ENCODE results near the gene ADAMTSL4. TPM values are rescaled to one million over a fixed set of nuclear protein-coding genes. Genes with fewer than 3 reads are reported as not detected.

ADAMTSL4 gene
- total RNA-seq, 2 experiments from 2014 or later, result 0.16 to 0.22 TPM

- Mint-ChIP-seq H3K9me3 (no peaks in the 10 kb centered on the region), H3K4me3 (peak overlapping the region; percentile 51), H3K27me3 (peaks cover 7% of the 10 kb centered on the region), H3K36me3 (ENCODE audit: low read depth) (peaks cover 9% of the 10 kb centered on the region), H3K27ac (no peak overlapping the region), H3K4me1 (ENCODE audit: low read depth) (peaks cover 18% of the 10 kb centered on the region)
- Histone ChIP-seq H3K27me3 (ENCODE audit: control insufficient read depth in 1 of 2, insufficient read depth in 2 of 2, low read length in 2 of 2) (no peaks in the 10 kb centered on the region), H3K36me3 (ENCODE audit: insufficient read depth, low read length) (peaks cover 14% of the 10 kb centered on the region), H3K4me1 (ENCODE audit: insufficient read depth, low read length) (peaks cover 50% of the 10 kb centered on the region), H3K4me3 (ENCODE audit: low read length) (no peak overlapping the region), H3K27ac (ENCODE audit: low read depth in 1 of 2, low read length in 2 of 2) (no peak overlapping the region), H3K9me3 (ENCODE audit: control insufficient read depth in 1 of 2, insufficient read depth in 1 of 2, low read length in 2 of 2) (no peaks in the 10 kb centered on the region)
- POLR2A ChIA-PET, result no interaction called here
- intact Hi-C loops (cut with DNase I, micrococcal nuclease), result no loop called here
- ATAC-seq (ENCODE audit: poor library complexity) (no peak), DNase-seq (peak in 1 of 14 experiments; percentile 45)
- TF ChIP-seq, protein P1, sequence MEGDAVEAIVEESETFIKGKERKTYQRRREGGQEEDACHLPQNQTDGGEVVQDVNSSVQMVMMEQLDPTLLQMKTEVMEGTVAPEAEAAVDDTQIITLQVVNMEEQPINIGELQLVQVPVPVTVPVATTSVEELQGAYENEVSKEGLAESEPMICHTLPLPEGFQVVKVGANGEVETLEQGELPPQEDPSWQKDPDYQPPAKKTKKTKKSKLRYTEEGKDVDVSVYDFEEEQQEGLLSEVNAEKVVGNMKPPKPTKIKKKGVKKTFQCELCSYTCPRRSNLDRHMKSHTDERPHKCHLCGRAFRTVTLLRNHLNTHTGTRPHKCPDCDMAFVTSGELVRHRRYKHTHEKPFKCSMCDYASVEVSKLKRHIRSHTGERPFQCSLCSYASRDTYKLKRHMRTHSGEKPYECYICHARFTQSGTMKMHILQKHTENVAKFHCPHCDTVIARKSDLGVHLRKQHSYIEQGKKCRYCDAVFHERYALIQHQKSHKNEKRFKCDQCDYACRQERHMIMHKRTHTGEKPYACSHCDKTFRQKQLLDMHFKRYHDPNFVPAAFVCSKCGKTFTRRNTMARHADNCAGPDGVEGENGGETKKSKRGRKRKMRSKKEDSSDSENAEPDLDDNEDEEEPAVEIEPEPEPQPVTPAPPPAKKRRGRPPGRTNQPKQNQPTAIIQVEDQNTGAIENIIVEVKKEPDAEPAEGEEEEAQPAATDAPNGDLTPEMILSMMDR (IDR thresholded peaks at IDR 0.05), result no peak
- CTCF ChIA-PET, result no interaction called here
These were observed 6.2 kb downstream of the ADAMTSL4 start for GRCh38 chr1:150555198-150555970.

DNA sequence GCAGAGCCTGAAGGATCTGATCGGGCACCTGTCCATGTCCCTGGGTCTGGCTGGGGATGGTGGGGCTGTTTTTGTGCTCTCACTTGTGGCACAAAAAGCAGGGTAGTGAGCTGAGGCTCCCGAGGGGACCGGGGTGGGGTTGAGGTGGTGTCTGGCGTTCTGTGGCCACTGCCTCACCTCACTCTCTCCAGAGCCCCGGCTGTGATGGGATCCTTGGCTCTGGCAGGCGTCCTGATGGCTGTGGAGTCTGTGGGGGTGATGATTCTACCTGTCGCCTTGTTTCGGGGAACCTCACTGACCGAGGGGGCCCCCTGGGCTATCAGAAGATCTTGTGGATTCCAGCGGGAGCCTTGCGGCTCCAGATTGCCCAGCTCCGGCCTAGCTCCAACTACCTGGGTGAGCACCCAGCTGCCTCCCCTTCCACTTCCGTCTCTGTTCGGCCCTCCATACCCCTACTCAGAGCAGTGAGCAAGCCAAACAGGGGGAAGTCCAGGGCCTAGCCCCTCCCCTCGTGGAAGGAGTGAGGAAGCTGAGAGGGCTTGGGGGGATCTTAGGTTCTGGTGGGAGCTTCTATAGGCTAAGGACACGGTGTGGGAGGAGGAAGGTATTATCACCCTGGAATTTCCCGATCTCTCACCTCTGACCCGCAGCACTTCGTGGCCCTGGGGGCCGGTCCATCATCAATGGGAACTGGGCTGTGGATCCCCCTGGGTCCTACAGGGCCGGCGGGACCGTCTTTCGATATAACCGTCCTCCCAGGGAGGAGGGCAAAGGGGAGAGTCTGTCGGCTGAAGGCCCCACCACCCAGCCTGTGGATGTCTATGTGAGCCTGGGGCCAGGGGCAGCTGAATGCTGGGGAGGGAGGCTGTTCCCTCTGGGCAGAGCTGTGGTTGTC, 7.0 kb downstream of the ADAMTSL4 start:
- H3K4me1 Mint-ChIP-seq (ENCODE audit: low read depth), result peaks cover 18% of the 10 kb centered on the region
- CTCF ChIA-PET, result interaction anchor here (0.5 kb wide), 1 partner anchor 537 kb away, joined by 3 read pairs; no protein-coding TSS in a partner anchor
- H3K9me3 Mint-ChIP-seq, result no peaks in the 10 kb centered on the region
- no peaks in the 10 kb centered on the region for H3K27me3 ChIP-seq (ENCODE audit: control insufficient read depth in 1 of 2, insufficient read depth in 2 of 2, low read length in 2 of 2)
- peaks cover 2% of the 10 kb centered on the region for H3K27me3 Mint-ChIP-seq
- no peak for ATAC-seq (ENCODE audit: poor library complexity)
- no peak overlapping the region for H3K4me3 ChIP-seq (ENCODE audit: low read length)
- peak in 1 of 14 experiments; percentile 36 for DNase-seq
- peaks cover 14% of the 10 kb centered on the region for H3K36me3 ChIP-seq (ENCODE audit: insufficient read depth, low read length)
- H3K4me3 Mint-ChIP-seq, result no peak overlapping the region
- peaks cover 17% of the 10 kb centered on the region for H3K36me3 Mint-ChIP-seq (ENCODE audit: low read depth)
- H3K9me3 ChIP-seq (ENCODE audit: control insufficient read depth in 1 of 2, insufficient read depth in 1 of 2, low read length in 2 of 2), result no peaks in the 10 kb centered on the region
- H3K27ac Mint-ChIP-seq, result no peak overlapping the region
- H3K27ac ChIP-seq (ENCODE audit: low read depth in 1 of 2, low read length in 2 of 2), result no peak overlapping the region
- POLR2A ChIA-PET, result interaction anchor here (0.9 kb wide), 1 partner anchor 141 kb away, joined by 3 read pairs; the partner anchor contains the start of gene GOLPH3L
- TF ChIP-seq, protein P1 (IDR thresholded peaks at IDR 0.05), result no peak
- peaks cover 50% of the 10 kb centered on the region for H3K4me1 ChIP-seq (ENCODE audit: insufficient read depth, low read length)
- intact Hi-C loops (cut with DNase I, micrococcal nuclease), result no loop called here

DNA sequence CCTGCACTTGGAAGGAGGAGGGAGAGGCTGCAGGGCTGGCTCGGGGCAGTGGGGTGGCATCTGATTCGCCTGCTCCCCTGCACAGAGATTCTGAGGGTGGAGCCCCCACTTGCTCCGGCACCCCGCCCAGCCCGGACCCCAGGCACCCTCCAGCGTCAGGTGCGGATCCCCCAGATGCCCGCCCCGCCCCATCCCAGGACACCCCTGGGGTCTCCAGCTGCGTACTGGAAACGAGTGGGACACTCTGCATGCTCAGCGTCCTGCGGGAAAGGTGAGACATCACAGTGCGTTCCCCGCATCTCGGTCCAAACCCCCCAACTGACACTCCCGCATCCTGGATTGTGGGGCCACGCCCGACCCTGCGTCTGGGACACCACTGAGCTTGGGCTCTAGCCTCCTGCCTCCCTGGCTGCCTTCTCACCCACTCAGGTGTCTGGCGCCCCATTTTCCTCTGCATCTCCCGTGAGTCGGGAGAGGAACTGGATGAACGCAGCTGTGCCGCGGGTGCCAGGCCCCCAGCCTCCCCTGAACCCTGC, 7.9 kb downstream of the ADAMTSL4 start:
- Mint-ChIP-seq H3K9me3 (no peaks in the 10 kb centered on the region), H3K27ac (no peak overlapping the region), H3K4me1 (ENCODE audit: low read depth) (peaks cover 20% of the 10 kb centered on the region), H3K4me3 (no peak overlapping the region), H3K36me3 (ENCODE audit: low read depth) (peaks cover 22% of the 10 kb centered on the region), H3K27me3 (no peaks in the 10 kb centered on the region)
- intact Hi-C loops (cut with DNase I, micrococcal nuclease), result no loop called here
- Histone ChIP-seq H3K4me1 (ENCODE audit: insufficient read depth, low read length) (peaks cover 50% of the 10 kb centered on the region), H3K36me3 (ENCODE audit: insufficient read depth, low read length) (peaks cover 14% of the 10 kb centered on the region), H3K27ac (ENCODE audit: low read depth in 1 of 2, low read length in 2 of 2) (no peak overlapping the region), H3K4me3 (ENCODE audit: low read length) (no peak overlapping the region), H3K9me3 (ENCODE audit: control insufficient read depth in 1 of 2, insufficient read depth in 1 of 2, low read length in 2 of 2) (no peaks in the 10 kb centered on the region), H3K27me3 (ENCODE audit: control insufficient read depth in 1 of 2, insufficient read depth in 2 of 2, low read length in 2 of 2) (no peaks in the 10 kb centered on the region)
- DNase-seq (peak in 1 of 14 experiments; percentile 35), ATAC-seq (ENCODE audit: poor library complexity) (no peak)
- CTCF ChIA-PET, result no interaction called here
- TF ChIP-seq, protein P1 (IDR thresholded peaks at IDR 0.05), result no peak
- POLR2A ChIA-PET, result interaction anchor here (0.7 to 14.5 kb wide), 3 partner anchors 17 to 140 kb away, joined by 3 to 1538 read pairs (median 5); partner anchors contain the start of genes ENSA, GOLPH3L and MCL1
